ENCODE results near the gene IL10. TPM values are rescaled to one million over a fixed set of nuclear protein-coding genes. Genes with fewer than 3 reads are reported as not detected.

Gene IL10
- total RNA-seq, 4 donors from 2014 or later = 10.9 to 34.4 (median 28.7) TPM

DNA sequence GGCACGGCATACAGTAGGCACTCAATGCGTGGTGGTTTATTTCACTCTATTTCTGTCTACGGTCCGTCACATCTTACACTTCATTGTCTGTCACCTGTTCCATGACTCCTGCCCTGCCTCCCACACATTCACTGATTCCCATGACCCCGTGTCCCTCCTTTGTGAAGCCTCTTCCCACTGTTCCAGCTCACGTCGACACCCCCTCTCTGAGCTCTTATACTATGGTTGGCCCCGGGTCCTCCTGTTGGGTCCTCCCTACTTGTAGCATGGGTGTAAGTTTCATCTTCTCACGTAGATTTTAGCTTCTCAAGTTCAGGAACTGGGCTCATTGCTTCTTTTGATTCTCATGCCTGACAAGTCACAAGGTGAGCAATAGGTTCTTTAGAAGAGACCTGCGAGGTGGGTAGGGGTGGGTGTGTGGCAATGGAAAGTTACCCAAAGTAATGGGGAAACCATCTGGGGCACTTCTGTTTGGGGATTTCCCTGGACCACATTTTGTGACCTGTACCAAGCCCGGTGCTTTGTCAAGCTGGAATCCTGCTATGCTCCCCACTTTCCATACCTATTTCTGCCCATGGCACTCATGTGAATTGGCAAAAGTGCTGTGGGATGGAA lies 22.1 kb upstream of the IL10 start:
- DNase-seq (ENCODE audit: low spot score) = no peak
- TF ChIP-seq, protein P1, sequence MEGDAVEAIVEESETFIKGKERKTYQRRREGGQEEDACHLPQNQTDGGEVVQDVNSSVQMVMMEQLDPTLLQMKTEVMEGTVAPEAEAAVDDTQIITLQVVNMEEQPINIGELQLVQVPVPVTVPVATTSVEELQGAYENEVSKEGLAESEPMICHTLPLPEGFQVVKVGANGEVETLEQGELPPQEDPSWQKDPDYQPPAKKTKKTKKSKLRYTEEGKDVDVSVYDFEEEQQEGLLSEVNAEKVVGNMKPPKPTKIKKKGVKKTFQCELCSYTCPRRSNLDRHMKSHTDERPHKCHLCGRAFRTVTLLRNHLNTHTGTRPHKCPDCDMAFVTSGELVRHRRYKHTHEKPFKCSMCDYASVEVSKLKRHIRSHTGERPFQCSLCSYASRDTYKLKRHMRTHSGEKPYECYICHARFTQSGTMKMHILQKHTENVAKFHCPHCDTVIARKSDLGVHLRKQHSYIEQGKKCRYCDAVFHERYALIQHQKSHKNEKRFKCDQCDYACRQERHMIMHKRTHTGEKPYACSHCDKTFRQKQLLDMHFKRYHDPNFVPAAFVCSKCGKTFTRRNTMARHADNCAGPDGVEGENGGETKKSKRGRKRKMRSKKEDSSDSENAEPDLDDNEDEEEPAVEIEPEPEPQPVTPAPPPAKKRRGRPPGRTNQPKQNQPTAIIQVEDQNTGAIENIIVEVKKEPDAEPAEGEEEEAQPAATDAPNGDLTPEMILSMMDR (IDR thresholded peaks at IDR 0.05) = no peak
- ATAC-seq (ENCODE audit: low FRiP score) = no peak

DNA sequence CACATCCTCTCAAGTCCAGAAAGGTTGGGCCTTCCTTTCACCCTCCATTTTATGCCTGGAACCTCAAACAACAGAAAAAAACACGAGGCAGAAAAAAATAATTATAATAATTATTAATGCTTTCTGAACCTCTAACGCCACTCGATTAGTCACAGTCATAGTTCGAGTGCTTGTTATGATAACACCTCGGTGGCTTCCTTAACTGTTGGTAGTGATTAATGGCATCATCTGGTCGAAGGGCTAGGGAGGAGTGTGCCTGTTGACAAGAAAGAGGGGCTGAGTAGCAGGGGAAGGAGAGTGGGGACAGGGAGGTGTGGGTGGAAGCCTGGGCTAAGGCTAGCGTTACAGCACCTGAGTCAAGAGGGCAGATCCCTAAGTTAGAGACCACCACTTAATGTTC lies 21.3 kb upstream of the IL10 start:
- ATAC-seq (ENCODE audit: low FRiP score) = no peak
- TF ChIP-seq, protein P1 (IDR thresholded peaks at IDR 0.05) = no peak
- no peak for DNase-seq (ENCODE audit: low spot score)

DNA sequence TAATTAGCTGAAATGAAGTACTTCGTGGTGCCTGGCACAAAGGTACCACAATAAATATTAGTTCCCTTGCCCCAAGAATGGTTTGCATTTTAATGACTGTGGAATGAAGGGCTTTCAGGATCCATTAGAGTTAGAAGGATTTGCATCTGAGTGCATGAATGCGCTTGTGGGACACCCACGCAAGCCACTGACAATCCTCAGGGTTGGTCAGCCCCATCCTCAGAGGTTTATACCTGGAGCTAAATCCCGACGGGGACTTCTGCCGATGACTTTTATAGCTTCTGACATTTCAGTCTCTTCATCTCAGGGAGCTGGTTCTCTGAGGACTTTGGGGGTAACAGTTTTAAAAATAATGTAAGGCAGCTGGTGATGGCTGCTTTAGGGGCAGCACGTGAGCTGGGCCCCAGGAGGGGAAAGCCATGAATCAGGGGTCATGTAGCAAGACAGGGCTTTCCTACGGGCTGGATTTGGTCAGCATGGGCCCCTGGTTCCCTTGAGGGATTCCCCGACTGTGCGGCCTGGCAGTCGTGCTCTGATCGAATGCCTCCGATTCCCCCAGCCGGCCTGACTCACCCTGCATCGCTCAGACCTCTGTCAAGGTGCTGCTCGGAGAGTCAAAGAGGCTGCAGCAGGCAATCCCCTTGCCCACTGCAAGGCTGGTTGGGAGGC lies 20.8 kb upstream of the IL10 start:
- DNase-seq (ENCODE audit: low spot score) = no peak
- ATAC-seq (ENCODE audit: low FRiP score) = no peak
- TF ChIP-seq, protein P1 (IDR thresholded peaks at IDR 0.05) = no peak

DNA sequence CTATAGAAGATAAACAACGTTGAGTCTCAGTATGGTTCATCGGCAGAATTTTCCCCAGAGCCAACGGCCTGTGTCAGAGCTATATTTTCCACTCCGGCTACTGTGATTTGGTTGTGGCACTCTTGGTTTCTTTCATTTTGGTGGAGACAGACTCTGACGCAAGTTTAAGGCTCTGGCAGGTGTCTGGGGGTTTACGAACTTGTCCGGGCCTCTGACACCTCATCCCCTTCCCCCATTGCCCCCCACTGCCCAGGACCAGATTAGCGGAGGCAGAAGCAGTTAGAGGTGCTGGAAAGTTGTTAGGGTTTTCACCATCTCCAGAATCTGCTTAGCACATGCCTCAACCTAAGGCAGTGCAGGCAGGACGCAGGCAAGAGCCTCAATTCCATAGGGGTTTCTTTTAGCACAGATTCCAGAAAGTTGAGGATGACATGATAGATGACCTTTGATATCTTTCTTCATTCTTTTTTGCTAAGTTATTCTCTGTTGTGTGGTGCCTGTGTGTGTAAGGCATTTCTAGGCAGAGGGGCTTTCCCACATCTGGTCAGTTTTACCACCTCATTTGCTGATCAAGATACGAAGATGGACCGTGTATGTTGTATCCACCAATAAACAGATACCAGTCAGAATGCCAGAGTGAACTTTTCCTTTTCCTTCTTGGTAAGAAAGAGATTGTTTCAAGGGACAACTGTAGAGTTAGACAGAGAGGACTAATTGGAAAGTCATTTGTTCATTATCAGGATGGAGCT lies 18.4 kb upstream of the IL10 start:
- ATAC-seq (ENCODE audit: low FRiP score) (no peak), DNase-seq (ENCODE audit: low spot score) (no peak)
- TF ChIP-seq, protein P1 (IDR thresholded peaks at IDR 0.05) = no peak

DNA sequence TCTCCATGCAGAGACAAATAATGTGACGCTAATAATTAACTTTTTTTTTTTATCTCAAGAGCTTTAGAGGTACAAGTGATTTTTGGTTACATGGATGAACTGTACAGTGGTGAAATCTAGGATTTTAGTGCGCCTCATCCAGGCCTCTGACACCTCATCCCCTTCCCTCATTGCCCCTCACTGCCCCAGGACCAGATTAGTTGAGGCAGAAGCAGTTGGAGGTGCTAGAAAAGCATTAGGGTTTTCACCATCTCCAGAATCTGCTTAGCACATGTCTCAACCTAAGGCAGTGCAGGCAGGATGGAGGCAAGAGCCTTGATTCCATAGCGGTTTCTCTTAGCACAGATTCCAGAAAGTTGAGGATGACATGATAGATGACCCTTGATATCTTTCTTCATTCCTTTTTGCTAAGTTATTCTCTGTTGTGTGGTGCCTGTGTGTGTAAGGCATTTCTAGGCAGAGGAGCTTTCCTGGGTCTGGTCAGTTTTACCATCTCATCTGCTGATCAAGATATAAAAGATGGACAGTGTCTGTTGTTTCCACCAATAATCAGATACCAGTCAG lies 16.3 kb upstream of the IL10 start:
- DNase-seq (ENCODE audit: low spot score) (no peak), ATAC-seq (ENCODE audit: low FRiP score) (no peak)
- TF ChIP-seq, protein P1 (IDR thresholded peaks at IDR 0.05) = no peak

DNA sequence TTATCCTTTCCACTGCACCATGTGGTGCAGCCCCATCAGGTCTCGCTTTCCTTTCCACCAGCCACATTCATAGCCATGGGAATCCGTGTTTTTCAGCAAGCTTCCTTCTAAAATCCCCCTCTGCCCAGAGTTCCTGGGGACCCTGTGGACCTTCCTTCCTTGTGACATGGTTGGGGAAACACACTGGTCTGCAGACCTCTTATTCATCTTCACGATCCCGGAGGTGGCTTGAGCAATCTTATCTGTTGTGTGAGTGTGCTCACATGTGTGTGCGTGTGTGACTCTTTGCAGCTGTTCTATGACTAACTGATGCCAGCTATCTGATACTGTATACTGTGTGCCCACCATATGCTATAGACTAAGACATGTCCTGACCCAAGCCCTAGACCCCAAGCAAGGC lies 15.6 kb upstream of the IL10 start:
- no peak for ATAC-seq (ENCODE audit: low FRiP score)
- no peak for DNase-seq (ENCODE audit: low spot score)
- TF ChIP-seq, protein P1 (IDR thresholded peaks at IDR 0.05) = no peak
